Testis (tissue), 2 donors: ENCODE measurements around the gene UTP11.

ENCODE experiments used
- POLR2A ChIP-seq: fragments of 450-650 bp; IDR thresholded peaks from one replicate; pipeline ENCODE4 v1.6.1; 2017; ENCODE audit warnings: antibody characterized with exemption, mild to moderate bottlenecking, moderate library complexity
- TF ChIP-seq, protein P1 (sequence below), 3 experiments: fragments of 450-650 bp in 2 of 3; fragments of 200-600 bp in 1 of 3; sonication (generic) in 1 of 3; IDR thresholded peaks; one replicate each; pipeline ENCODE4 v1.5.1; 2016 to 2019; ENCODE audit warnings: antibody characterized with exemption in 3 of 3, mild to moderate bottlenecking in 2 of 3, moderate library complexity in 1 of 3

DNA sequence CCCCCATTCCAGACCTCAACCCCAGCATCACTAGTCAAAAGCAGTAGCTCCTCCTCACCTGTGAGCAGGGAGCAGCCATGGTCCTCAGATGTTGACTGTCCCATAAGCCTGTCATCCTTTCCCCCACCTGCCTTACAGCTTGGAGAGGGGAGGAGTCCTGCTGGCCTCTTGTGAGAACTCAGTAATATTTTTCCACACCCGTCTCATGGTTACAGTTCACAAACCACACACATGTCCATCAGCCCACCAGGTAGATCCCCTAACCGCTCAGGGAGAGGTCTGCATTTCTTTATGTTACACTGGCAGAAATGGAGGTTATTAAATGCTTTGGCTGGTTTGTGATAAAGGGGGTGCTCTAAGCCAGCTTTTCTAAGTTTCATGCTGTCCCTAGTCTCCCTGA, 60.3 kb downstream of the UTP11 start:
- no peak for TF ChIP-seq POLR2A
- TF ChIP-seq, protein P1, sequence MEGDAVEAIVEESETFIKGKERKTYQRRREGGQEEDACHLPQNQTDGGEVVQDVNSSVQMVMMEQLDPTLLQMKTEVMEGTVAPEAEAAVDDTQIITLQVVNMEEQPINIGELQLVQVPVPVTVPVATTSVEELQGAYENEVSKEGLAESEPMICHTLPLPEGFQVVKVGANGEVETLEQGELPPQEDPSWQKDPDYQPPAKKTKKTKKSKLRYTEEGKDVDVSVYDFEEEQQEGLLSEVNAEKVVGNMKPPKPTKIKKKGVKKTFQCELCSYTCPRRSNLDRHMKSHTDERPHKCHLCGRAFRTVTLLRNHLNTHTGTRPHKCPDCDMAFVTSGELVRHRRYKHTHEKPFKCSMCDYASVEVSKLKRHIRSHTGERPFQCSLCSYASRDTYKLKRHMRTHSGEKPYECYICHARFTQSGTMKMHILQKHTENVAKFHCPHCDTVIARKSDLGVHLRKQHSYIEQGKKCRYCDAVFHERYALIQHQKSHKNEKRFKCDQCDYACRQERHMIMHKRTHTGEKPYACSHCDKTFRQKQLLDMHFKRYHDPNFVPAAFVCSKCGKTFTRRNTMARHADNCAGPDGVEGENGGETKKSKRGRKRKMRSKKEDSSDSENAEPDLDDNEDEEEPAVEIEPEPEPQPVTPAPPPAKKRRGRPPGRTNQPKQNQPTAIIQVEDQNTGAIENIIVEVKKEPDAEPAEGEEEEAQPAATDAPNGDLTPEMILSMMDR (IDR thresholded peaks at IDR 0.05) = no peak
